ENCODE data around the gene USP22. TPM values are rescaled to one million over a fixed set of nuclear protein-coding genes. Genes with fewer than 3 reads are reported as not detected.

USP22 gene
- polyA plus RNA-seq, 1 experiment, result 288 TPM

DNA sequence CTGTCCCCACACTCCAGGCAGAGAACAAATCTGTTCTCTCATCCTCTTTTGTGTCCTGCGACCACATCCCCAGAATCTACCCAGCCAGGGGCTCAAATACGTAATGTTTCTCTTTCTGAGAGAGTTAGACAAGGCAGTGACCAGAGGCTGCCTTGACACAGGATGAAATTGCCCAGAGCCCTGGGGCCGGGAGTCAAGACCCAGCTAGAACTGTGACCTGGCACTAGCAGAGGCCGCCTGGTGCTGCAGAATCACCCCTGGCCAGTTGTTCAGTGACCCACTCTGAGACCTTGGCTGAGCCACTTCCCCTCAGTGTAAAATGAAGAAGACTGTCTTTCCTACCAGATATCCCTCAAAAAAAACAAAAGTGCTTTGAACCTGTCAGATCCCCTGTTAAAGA is 72.5 kb downstream of the USP22 start:
- no peak for DNase-seq (ENCODE audit: low read depth, low spot score)
- TF ChIP-seq, protein P1, sequence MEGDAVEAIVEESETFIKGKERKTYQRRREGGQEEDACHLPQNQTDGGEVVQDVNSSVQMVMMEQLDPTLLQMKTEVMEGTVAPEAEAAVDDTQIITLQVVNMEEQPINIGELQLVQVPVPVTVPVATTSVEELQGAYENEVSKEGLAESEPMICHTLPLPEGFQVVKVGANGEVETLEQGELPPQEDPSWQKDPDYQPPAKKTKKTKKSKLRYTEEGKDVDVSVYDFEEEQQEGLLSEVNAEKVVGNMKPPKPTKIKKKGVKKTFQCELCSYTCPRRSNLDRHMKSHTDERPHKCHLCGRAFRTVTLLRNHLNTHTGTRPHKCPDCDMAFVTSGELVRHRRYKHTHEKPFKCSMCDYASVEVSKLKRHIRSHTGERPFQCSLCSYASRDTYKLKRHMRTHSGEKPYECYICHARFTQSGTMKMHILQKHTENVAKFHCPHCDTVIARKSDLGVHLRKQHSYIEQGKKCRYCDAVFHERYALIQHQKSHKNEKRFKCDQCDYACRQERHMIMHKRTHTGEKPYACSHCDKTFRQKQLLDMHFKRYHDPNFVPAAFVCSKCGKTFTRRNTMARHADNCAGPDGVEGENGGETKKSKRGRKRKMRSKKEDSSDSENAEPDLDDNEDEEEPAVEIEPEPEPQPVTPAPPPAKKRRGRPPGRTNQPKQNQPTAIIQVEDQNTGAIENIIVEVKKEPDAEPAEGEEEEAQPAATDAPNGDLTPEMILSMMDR (IDR thresholded peaks at IDR 0.05; ENCODE audit: low read depth, low read length), result no peak
- Histone ChIP-seq H3K27ac (ENCODE audit: low read depth, low read length) (no peak overlapping the region), H3K4me3 (ENCODE audit: low read depth, low read length) (no peak overlapping the region), H3K9me3 (ENCODE audit: control insufficient read depth, insufficient read depth, low read length) (no peaks in the 10 kb centered on the region), H3K27me3 (ENCODE audit: control insufficient read depth, insufficient read depth, low read length) (peaks cover 37% of the 10 kb centered on the region)
- ChIA-PET CTCF (no interaction called here), POLR2A (no interaction called here)

DNA sequence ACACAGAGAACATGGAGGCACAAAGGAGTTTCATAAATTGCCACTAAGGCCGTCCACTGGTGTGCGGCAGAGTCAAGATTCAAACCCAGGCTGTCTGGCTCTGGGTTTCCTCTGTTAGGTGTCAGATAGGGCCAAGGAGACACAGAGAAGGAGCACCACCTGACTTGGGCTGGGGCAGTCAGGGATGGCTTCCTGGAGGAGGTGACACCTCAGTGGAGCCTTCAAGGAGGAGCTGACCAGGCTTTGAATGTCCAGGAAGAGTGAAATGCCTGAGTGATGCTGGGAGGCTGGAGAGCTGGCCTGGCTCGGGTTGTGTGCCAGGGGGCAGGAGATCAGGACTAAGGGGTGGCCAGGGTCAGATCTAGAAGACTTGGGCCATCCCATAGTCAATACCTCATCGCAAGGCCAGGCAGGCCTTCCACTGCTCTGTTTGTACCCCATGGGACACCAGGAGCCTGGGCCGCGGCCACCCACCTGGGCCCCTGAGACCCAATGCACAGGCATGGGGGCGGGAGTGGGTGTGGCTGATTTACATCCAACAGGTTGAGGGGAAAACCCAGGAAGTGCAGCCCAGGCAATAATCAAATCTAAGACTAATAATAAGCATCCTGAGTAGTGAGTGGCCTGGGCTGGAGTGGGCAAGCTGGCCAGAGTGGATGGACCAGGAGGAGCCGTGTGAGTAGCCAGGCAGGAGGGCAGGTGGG is 73.7 kb downstream of the USP22 start:
- peaks cover 28% of the 10 kb centered on the region for H3K27me3 ChIP-seq (ENCODE audit: control insufficient read depth, insufficient read depth, low read length)
- CTCF ChIA-PET, result no interaction called here
- no peak overlapping the region for H3K27ac ChIP-seq (ENCODE audit: low read depth, low read length)
- no peaks in the 10 kb centered on the region for H3K9me3 ChIP-seq (ENCODE audit: control insufficient read depth, insufficient read depth, low read length)
- no peak for DNase-seq (ENCODE audit: low read depth, low spot score)
- POLR2A ChIA-PET, result no interaction called here
- TF ChIP-seq, protein P1 (IDR thresholded peaks at IDR 0.05; ENCODE audit: low read depth, low read length), result no peak
- no peak overlapping the region for H3K4me3 ChIP-seq (ENCODE audit: low read depth, low read length)

DNA sequence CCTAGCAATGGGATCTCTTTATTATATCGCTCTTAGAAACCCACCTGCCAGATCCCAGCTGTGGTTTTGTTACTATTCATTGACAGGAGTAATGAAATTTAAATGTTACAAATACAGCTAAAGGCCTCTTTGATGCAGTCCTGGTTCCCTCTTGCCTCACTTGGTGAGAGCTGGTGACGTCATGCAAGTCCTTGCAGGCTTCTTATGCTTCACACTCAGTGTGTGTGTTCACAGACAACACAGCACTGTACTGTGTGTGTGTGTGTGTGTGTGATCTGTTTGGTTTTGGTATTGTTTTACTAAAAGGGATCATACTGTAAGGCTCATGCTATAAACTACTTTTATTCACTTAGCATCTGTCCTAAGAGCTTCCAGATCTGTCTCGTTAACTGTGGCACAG is 75.0 kb downstream of the USP22 start:
- TF ChIP-seq, protein P1 (IDR thresholded peaks at IDR 0.05; ENCODE audit: low read depth, low read length), result no peak
- H3K27me3 ChIP-seq (ENCODE audit: control insufficient read depth, insufficient read depth, low read length), result peaks cover 27% of the 10 kb centered on the region
- no peaks in the 10 kb centered on the region for H3K9me3 ChIP-seq (ENCODE audit: control insufficient read depth, insufficient read depth, low read length)
- no peak for DNase-seq (ENCODE audit: low read depth, low spot score)
- ChIA-PET CTCF (no interaction called here), POLR2A (no interaction called here)
- no peak overlapping the region for H3K27ac ChIP-seq (ENCODE audit: low read depth, low read length)
- no peak overlapping the region for H3K4me3 ChIP-seq (ENCODE audit: low read depth, low read length)

DNA sequence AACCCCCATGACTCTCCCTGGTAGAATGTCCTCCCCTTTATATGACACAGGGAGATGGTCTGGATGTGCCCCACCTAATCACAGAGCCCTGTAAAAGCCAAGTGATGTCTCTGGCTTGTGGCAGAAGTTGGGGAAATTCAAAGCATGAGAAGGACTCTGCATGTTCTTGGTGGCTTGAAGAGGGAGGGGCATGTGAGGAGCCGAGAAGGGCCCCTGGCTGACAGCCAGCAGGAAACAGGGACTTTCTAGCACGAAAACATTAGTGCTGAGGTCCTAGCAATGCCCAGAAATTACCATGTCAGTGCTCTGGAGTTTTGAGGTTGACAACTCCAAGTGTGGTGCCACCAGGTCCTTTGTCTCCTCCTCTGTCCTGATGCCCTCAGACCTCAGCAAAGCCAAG is 75.9 kb downstream of the USP22 start:
- Histone ChIP-seq H3K27ac (ENCODE audit: low read depth, low read length) (no peak overlapping the region), H3K9me3 (ENCODE audit: control insufficient read depth, insufficient read depth, low read length) (no peaks in the 10 kb centered on the region), H3K4me3 (ENCODE audit: low read depth, low read length) (no peak overlapping the region), H3K27me3 (ENCODE audit: control insufficient read depth, insufficient read depth, low read length) (peaks cover 31% of the 10 kb centered on the region)
- POLR2A ChIA-PET, result no interaction called here
- no peak for DNase-seq (ENCODE audit: low read depth, low spot score)
- TF ChIP-seq, protein P1 (IDR thresholded peaks at IDR 0.05; ENCODE audit: low read depth, low read length), result no peak
- CTCF ChIA-PET, result no interaction called here

DNA sequence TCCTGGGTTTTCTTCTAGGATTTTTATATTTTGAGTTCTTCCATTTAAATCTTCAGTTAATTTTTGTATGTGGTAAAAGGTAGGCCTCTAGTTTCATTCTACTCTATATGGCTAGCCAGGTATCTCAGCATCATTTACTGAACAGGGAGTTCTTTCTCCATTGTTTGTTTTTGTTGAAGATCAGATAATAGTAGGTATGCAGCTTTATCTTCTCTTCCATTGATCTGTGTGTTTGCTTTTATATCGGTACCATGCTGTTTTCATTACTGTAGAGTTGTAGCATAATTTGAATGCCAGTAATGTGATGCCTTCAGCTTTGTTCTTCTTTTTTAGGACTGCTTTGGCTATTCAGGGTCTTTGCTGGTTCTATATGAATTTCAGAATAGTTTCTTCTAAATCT is 77.3 kb downstream of the USP22 start:
- no peak overlapping the region for H3K27ac ChIP-seq (ENCODE audit: low read depth, low read length)
- TF ChIP-seq, protein P1 (IDR thresholded peaks at IDR 0.05; ENCODE audit: low read depth, low read length), result no peak
- no peak overlapping the region for H3K4me3 ChIP-seq (ENCODE audit: low read depth, low read length)
- H3K9me3 ChIP-seq (ENCODE audit: control insufficient read depth, insufficient read depth, low read length), result no peaks in the 10 kb centered on the region
- CTCF ChIA-PET, result no interaction called here
- POLR2A ChIA-PET, result no interaction called here
- H3K27me3 ChIP-seq (ENCODE audit: control insufficient read depth, insufficient read depth, low read length), result peaks cover 24% of the 10 kb centered on the region
- no peak for DNase-seq (ENCODE audit: low read depth, low spot score)
